Left kidney (tissue), 2 donors: ENCODE data around the gene ARMC3. TPM values are rescaled to one million over a fixed set of nuclear protein-coding genes. Genes with fewer than 3 reads are reported as not detected.
"Not testable (repeated sequence)": the region's sequence is repeated elsewhere in the genome, so short reads cannot be mapped to it uniquely, and the experiment has no call there.

Experiments used
- DNase-seq: peaks from one replicate; pipeline ENCODE4 v3.0.0-alpha.2; 2013
- polyA plus RNA-seq: library from polyadenylated mRNA; unstranded; fragments of 120-200 nt; gene quantifications from one replicate; pipeline ENCODE4 v1.2.1, GENCODE V29; 2013; ENCODE audit not compliant: insufficient read length

The ARMC3 gene
- polyA plus RNA-seq, 1 donor = 17.8 TPM

DNA sequence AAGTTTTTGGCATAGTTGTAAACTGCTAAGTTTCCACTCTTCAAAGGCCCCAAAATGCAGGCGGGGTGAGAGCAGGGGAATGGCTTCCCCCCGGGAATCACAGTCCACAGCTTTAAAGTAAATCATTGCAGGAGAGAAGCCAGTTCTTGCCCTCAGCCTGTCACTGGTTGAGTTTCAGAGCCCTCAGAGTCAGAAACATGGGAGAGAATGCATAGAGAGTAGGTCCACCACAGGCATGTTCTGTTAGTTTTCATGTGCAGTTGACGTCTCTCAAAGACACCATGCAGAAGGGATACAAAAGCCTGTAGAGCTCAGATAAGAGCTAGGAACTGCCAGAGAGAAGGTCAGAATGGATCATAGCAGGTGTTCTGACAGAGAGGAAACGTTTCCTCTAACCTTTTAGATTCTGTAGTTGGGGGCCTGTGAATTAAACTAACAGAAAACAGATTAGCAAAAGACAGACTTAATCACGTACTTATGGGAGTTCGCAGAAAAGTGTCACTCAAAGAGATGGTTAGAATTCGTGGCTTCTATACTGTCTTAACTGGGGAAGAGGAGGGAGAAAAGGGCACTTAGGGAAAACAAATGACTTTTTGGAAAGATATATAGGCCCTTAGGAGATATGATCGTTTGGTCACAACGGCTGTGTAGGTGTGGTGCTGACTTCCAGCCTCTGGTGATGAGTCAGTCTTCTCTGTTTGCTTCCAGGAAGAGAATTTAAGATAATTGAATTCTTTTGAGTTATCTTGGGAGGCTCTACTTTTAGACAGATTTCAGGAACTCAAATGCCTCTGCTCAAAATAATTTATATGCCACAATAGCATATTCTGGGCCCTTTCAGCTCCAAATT lies 119.6 kb downstream of the ARMC3 start:
- DNase-seq = no peak

DNA sequence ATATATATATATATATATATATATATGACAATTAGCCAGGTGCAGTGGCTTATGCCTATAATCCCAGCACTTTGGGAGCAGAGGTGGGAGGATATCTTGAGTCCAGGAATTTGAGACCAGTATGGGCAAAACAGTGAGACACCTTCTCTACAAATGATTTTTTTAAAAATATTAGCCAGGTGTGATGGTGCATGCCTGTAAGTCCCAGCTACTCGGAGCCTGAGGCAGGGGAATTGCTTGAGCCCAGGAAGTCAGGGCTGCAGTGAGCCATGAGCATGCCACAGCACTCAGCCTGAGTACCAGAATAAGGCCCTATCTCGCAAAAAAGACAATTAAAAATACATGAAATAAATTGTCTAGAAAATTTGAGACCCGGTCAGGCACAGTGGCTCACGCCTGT lies 120.3 kb downstream of the ARMC3 start:
- DNase-seq = no peak

DNA sequence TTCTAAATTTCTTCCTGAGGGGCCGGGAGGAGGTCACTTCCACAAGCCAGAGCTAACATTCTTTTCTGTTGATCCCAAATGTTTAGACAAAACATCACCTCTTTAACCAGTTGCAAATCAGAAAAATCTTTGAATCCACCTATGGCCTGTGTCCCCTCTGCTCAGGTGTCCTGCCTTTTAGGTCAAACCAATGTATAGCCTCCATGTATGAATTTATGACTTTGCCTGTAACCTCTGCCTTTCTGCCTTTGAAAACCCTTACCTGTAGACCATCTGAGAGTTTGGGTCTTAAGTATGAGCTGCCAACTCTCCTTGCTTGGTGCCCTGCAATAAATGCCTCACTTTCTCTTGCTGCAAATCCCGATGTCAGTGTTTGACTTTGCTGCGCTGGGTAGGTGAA lies 123.4 kb downstream of the ARMC3 start:
- no peak for DNase-seq

DNA sequence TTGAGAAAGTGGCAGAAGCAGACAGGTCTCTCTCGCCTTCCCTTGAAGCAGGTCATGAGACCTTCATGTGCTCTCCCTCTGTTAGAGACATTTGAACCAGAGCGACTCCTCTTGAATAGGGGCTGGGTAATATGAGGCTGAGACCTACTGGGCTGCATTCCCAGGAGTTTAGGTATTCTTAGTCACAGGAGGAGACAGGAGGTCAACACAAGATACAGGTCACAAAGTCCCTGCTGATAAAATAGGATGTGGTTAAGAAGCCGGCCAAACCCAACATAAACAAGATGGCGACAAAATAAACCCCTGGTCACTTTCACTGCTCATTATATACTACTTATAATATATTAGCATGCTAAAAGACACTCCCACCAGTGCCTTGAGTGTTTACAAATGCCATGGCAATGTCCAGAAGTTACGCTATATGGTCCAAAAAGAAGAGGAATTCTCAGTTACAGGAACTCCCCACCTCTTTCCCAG lies 124.0 kb downstream of the ARMC3 start:
- no peak for DNase-seq

DNA sequence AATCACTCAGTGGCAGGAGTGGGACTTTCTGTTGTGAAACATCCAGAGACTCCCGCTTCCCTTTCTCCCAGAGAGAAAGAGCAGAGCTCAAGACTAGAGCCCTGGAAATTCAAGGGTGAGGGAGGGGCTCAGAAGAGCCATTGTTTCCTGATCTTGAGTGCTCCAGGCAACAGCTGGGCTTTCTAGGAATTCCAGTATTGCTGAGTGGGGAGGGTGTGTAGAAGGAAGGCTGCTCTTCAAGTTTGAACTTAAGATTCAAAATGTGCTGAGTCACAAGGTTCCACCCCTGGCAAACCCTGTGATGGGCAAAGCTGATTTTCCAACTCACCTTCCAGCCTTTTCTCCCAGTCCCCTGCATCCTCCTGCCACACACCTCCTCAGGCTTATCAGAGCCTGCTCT lies 125.2 kb downstream of the ARMC3 start:
- DNase-seq = no peak

DNA sequence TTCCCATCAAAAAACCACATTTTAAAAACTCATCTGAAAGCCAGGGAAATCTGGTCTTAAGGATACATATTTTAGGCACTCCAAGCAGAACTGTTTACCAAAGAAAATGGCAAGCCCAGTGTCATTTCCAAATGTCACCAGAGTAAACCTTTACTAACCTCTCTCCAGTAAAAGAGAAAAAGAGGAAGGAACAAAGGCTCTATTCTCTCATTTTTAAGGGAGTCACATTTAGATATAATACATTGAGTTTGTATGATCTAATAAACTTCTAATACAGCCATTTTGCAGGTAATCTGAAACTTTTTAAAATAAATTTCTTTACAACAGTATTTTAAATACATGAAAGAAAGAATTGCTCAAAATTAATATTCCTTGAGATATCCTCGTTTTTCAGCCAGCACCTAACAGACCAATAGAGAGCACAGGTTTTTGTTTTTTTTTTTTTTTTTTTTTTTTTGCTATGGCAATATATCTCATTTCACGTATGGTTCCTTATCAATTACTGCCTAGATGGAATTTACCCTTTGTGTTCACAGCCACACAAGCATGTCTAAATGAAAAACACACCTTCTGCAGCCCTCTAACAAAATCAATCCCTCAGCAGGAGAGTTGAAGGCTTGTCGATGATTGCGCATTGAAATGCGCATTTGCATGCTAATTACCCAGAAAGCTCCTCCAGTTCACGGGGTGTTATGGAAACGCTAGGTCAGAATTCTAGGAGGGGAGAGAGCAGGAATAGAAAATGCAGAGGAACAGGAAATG lies 127.8 kb downstream of the ARMC3 start:
- no peak for DNase-seq

DNA sequence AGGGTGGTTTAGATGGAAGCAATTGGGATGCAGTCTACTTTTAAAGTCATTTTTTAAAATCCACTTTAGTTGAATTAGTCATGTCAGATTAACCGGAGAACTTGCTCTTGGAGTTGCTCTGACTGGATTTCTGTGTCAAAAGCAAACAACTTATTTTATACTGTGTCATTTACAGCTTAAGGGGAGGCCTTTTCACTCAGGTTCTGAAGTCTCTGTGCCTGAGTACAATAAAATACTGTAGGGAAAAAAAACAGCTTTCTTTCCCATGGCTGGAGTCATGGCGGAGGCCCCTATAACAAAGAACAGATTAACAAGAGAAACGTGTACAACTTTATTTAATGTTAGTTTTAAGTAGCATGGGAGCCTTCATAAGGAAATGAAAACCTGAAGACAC lies 128.3 kb downstream of the ARMC3 start:
- no peak for DNase-seq

DNA sequence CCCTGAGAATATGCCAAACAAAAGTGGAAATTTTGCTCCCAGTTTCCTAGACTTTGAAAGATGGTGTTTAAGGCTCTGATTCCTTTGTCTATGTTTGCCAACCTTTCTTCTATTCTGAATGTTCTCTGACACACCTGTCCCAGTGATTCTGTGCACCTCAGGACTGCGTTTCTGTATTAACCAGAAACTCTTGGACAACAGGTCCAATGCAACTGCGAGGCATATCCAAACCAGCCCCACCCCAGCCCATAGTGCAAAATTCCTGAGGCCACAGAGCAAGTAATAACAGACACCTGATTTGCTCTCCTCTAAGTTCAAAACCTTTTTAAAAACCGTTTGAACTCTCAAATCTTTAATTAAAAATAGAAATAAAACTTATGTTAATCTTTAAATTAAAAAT lies 130.5 kb downstream of the ARMC3 start:
- no peak for DNase-seq

DNA sequence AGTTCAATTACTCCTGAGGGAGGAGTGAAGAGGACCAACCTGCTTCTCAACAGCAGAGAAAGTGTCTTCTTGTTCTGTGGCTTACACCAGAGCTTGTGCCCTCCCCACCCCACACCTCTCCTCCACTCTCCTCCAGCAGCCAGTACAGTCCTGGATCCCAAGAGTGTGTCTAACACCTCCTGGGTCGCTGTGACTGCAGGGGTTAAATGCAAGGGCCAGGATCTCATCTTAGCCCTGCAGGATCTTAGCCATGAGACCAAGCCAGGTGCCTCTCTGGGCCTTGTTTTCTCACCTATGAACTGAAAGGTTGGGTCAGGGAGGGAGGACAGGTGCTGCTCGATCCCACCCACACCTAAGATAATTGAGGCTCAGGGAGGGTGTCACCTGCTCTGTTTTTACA lies 133.1 kb downstream of the ARMC3 start:
- no peak for DNase-seq

DNA sequence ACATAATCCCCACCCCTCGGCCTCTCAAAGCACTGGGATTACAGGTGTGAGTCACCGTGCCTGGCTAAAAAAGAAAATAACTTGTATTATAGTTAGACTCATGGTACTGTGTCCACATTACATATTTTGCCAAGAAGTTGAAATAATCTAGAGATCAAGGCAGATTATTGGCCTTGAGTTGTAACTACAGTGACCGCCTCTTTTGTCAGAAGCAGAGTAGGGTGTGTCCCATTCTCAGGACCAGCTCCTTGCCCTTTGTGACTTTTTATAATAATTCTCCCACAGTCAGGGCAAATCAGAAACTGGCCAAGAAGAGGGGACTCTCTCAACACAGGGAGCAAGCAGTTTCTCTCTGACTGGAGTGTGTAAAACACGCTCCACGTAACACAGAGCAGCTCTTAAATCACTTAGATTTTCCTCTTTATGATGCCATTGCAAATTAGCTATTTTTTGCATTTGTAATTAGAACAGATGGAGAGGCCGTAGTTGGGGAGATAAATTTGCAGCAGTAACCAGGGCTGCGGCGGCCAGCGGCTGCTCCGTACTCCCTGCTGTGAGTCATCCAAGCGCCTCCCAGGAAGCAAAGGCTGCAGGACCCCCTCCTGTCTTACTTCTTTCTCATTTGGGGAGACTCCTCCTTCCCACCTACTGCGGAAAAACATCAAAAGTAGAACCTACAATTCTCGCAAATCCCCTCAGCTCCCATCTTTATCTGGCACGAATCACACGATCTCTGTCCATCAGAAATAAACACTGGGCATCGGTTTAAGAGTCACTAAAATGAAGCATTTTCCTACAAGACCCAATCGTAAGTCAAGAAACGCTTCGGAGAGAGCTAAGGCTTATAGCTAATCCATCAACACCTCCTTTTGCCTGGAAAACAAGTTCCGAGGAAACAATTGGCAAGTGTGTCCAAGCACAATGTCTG lies 135.5 kb downstream of the ARMC3 start:
- no peak for DNase-seq

DNA sequence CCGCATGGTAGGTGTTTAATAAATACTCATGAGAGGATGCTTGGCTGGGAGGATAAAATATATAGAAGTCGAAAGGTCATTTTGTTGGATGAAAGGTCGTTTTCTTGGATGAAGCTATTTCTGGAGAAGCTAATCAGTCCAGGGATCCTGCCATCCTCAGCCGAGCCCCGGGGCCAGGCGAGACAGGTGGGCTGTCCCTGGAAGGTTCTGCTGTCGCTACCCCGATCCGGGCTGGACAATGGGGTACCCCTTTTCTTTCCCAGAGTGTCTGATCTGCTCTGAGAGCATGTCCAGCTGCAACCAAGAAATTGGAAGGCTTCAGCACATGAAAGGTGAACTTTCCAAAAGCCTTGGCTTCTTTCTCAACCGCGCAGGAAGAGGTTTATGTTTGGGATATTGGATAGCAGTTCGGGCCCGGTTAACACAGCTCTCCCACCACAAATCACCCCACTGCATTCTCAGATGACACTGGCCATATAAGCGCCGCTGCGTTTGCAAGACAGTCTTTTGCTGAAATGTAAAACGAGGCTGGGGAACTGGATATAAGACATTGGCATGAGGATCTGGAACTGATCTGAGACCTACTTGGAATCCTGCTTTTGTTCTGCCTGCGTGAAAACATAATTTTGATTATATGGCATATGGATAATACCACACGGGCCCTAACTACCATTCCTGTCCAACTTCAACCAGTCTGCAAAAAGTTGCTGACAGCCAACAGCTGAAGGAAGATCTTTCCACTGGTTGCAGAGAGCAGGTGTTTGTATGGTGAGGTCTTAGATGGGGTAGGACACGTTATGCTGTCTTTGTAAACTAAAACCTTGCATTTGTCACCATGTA lies 136.3 kb downstream of the ARMC3 start:
- DNase-seq = no peak

DNA sequence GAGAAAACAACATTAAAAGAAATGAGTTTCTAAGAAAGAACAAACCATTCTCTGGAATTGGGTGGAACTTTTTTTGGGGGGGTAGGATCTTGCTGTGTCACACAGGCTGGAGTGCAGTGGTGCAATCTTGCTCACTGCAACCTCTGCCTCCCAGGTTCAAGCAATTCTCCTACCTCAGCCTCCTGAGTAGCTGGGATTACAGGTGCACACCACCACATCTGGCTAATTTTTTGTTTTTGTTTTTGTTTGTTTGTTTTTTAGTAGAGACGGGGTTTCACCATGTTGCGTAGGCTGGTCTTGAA lies 136.9 kb downstream of the ARMC3 start:
- not testable (repeated sequence) for DNase-seq

DNA sequence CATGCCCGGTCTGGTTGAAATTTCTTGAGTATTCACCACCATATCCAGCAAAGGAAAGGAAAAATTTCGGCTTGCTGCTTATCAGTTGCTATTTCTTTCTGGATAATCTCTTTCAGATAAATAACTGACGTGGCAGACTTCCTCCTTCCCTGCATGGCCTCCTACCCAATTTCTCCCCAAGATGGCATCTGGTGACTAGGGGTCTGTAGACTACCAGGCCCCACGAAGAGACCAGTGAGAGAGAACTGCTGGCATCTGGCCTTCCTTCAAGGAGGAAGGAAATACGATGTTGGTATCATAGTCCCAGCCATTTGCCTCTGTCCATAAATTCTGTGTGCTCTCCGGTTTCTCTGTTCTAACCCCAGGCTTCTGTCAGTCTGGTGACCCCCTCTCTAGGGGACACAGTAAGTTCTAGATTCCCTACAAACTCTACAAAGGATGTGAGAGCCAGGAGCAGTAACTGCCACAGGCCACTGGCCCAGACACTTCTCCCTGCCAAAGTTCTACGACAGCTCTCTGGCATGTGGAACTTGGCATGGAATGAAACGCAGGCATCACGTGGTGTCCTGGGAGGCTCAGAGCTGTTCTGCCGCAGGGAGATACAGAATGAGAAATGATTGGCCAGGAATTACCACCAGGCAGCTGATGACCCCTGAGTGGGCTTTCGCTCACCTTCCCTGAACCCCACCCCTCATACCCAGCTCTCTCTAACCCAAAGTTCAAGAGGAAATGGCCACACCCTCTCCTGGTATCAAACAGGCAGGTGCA lies 137.5 kb downstream of the ARMC3 start:
- DNase-seq = no peak

DNA sequence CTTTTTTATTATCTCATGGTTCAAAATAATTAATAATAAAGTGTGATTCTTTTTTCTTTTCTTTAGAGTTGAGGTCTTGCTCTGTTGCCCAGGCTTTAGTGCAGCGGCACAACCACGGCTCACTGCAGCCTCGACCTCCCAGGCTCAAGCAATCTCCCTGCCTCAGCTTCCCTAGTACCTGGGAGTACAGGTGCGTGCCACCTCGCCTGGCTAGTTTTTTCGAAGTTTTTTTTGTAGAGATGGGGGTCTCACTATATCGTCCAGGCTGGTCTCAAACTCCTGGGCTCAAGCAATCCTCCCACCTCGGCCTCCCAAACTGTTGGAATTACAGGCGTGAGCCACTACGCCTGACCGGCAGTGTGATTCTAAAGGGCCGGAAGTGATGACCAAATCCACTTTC lies 139.5 kb downstream of the ARMC3 start:
- DNase-seq = no peak

DNA sequence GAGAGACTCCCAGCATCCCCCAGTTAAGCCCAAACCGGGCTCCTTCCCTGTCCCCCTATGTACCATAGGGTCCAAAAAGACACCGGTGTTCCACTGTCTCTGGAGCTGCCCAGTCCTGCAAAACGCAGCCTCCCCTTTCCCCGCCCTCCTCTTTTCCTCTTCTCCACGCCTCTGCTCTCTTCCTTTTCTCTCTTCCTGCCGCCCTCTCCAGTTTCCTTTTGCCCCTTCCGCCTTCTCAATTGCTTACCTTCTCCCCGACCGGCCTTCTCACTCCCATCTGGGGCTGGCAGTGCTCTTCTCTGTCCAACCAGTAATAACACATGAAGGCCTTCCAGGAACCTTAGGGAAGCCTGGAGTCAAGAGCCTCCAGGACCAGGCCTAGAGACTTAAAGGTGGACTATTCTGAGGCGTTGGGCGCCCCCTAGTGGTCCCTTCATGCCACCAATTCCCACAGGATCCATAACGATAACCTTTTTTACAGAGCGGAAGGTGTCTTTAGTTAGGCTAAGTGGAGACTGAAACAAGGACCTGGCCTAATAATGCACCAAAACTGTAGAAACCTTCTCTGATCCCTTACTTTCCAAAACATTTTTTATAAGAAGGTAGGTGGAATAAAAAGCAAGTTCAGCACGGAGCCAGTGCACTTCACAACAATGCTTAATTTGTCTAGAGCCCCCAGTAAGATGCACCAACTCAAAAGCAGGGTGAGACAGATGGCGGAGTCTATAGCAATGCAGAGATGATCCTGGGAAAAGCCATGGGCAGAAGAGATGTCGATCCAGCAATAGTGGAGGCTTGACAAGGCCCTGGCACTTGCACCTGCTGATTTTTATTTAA lies 140.3 kb downstream of the ARMC3 start:
- DNase-seq = peak; percentile 85

DNA sequence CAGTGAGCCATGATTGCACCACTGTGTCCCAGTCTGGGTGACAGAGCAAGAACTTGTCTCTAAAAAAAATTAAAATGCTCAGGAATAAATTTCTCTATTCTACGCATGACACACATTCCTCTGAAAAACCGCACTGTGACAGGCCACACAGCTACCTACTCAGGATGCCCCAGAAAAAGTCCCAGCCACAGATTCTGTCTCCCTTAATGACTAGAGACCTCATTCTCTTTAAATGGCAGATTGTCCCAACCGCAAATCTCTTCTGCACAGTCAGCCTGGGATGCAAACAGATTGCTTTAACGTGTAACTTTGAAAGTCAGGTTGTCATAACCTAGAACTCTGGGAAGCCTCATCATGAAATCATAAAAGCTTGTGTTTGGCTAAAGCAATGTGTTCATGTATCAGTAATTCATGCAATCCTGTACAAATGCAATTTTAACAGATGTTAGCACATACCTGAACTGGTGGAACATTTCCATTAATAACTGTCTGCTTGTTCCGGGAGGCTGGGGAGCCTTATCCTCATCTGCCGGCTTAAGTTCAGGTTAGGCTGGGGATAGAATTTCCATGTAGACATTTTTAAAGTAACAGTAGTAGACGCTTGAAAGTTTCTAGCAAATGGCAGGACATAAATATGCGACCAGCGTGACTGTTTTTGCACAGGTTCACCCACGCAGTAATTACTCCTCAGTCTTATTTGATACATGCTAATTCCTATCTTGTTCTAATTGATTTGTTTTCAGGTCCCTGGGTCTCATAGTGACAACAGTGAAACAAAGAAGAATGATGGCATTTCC lies 141.4 kb downstream of the ARMC3 start:
- no peak for DNase-seq

DNA sequence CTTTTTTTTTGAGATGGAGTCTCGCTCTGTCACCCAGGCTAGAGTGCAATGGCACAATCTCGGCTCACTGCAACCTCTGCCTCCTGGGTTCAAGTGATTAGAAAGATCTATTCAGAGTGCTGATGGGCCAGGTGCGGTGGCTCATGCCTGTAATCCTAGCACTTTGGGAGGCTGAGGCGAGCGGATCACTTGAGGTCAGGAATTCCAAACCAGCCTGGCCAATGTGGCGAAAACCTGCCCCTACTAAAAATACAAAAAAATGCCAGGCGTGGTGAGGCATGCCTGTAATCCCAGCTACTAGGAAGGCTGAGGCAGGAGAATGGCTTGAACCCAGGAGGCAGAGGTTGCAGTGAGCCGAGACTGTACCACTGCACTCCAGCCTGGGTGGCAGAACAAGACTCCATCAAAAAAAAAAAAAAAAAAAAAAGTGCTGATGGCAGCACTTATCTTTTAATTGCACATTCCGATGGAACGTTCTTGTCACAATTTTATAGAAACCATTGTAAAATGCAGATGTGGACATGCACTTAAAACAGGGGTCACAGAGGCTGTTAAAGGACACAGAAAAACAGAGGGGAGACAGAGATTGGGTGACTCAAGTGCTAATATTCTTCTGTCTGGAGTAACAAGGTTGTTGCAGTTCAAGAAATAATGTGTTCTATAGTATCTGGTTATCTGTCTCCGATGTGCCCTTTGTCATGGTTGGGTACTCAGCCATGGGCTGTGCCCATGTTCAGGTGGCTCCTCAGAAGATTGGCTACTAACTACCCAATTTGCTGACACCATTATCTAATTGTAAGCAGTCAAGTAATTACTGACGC lies 142.4 kb downstream of the ARMC3 start:
- DNase-seq = not testable (repeated sequence)

DNA sequence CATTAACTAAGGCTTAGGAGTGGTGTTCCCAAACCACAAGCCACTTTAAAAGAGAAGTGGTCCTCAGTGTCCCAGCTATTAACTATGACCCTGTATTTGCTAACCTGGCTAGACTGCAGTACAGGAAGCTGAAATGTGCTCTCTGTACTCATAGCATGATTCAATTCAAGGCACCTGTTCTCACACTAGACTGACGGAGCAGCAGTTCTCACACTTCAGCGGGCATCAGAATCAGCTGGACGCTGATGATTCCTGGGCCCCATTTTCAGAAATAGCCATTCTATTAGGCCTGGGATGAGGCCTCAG lies 143.0 kb downstream of the ARMC3 start:
- DNase-seq = no peak
